ENCODE data around the gene PTBP1.

DNA sequence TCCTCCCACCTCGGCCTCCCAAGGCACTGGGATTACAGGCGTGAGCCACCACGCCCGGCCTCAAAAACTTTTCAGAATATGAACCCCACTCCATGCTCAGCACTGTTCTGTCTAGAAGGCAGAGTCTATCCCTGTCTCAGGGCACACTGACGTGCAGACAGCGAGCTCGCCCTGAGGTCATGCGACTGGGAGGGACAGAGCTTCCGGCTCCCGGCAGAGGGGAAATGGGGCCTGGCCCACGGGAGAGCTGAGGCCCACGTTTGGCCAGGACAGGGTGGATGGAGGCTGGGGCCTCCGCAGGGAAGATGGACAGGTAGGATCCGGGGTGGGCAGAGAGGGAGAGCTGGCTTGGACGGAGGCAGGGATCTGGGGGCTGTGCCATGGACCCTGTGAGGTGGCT, 27.6 kb downstream of the PTBP1 start:
- TF ChIP-seq, protein P1, sequence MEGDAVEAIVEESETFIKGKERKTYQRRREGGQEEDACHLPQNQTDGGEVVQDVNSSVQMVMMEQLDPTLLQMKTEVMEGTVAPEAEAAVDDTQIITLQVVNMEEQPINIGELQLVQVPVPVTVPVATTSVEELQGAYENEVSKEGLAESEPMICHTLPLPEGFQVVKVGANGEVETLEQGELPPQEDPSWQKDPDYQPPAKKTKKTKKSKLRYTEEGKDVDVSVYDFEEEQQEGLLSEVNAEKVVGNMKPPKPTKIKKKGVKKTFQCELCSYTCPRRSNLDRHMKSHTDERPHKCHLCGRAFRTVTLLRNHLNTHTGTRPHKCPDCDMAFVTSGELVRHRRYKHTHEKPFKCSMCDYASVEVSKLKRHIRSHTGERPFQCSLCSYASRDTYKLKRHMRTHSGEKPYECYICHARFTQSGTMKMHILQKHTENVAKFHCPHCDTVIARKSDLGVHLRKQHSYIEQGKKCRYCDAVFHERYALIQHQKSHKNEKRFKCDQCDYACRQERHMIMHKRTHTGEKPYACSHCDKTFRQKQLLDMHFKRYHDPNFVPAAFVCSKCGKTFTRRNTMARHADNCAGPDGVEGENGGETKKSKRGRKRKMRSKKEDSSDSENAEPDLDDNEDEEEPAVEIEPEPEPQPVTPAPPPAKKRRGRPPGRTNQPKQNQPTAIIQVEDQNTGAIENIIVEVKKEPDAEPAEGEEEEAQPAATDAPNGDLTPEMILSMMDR (IDR thresholded peaks at IDR 0.05) = no peak
- TF ChIP-seq POLR2A (IDR thresholded peaks at IDR 0.05) = no peak
- TF ChIP-seq EP300 (IDR thresholded peaks at IDR 0.05) = no peak
